HG03280 (cell line): ENCODE data around the gene ARPIN.
"Not testable (repeated sequence)": the region's sequence is repeated elsewhere in the genome, so short reads cannot be mapped to it uniquely, and the experiment has no call there.

Source experiments
- ATAC-seq: cut with Tn5 transposase; IDR thresholded peaks from one replicate; pipeline ENCODE4 v1.9.1; 2021; ENCODE audit warnings: mild to moderate bottlenecking, moderate library complexity; ENCODE audit not compliant: unreplicated experiment

The ARPIN gene

GRCh38 chr15:89912674-89913396 lies at the start of gene ARPIN:
ARPIN (minus strand) TSS chr15:89912952; CDS start chr15:89912835, 117 bp downstream.
- no peak for ATAC-seq

- no peak for ATAC-seq
These were observed 45.5 kb upstream of the ARPIN start for GRCh38 chr15:89958107-89958805.

- not testable (repeated sequence) for ATAC-seq
These were observed 42.8 kb upstream of the ARPIN start for GRCh38 chr15:89955449-89955998.

- no peak for ATAC-seq
These were observed 41.8 kb upstream of the ARPIN start for GRCh38 chr15:89954541-89954940.

GRCh38 chr15:89948796-89949195 lies 36.0 kb upstream of the ARPIN start:
- no peak for ATAC-seq

GRCh38 chr15:89947385-89947784 lies 34.6 kb upstream of the ARPIN start:
- ATAC-seq: no peak

GRCh38 chr15:89946681-89947299 lies 34.0 kb upstream of the ARPIN start:
- no peak for ATAC-seq

- ATAC-seq: not testable (repeated sequence)
These were observed 31.0 kb upstream of the ARPIN start for GRCh38 chr15:89943721-89944120.

- no peak for ATAC-seq
These were observed 27.2 kb upstream of the ARPIN start for GRCh38 chr15:89939910-89940309.

GRCh38 chr15:89939377-89939776 lies 26.6 kb upstream of the ARPIN start:
- ATAC-seq: not testable (repeated sequence)

- no peak for ATAC-seq
These were observed 24.9 kb upstream of the ARPIN start for GRCh38 chr15:89937365-89938350.

- ATAC-seq: no peak
These were observed 24.1 kb upstream of the ARPIN start for GRCh38 chr15:89936786-89937265.

- no peak for ATAC-seq
These were observed 23.5 kb upstream of the ARPIN start for GRCh38 chr15:89936051-89936785.

GRCh38 chr15:89932880-89933279 lies 20.1 kb upstream of the ARPIN start:
- no peak for ATAC-seq

- no peak for ATAC-seq
These were observed 15.7 kb upstream of the ARPIN start for GRCh38 chr15:89928421-89928820.

- no peak for ATAC-seq
These were observed 13.4 kb upstream of the ARPIN start for GRCh38 chr15:89926158-89926557.

- ATAC-seq: no peak
These were observed 4.8 kb upstream of the ARPIN start for GRCh38 chr15:89917442-89918101.

- no peak for ATAC-seq
These were observed 3.9 kb upstream of the ARPIN start for GRCh38 chr15:89916660-89917059.

GRCh38 chr15:89912145-89912673 lies 543 bp downstream of the ARPIN start:
- ATAC-seq: no peak
